BJ (cell line): Measurements from ENCODE around the gene NAGA. TPM values are rescaled to one million over a fixed set of nuclear protein-coding genes. Genes with fewer than 3 reads are reported as not detected.

Experiments used
- CTCF ChIA-PET: fragments of 350-600 bp; formaldehyde crosslinking; extraction: SDS; loops from one replicate; lab custom pipeline; 2021; ENCODE audit warnings: antibody characterized with exemption, inconsistent platforms; lab: Yijun Ruan, JAX
- POLR2A ChIA-PET: fragments of 300-600 bp; sonication (Branson Sonifier 250); formaldehyde crosslinking; extraction: SDS; loops from one replicate; lab custom pipeline; 2021; ENCODE audit warnings: antibody characterized with exemption; lab: Charles Lee
- DNase-seq: peaks from one replicate; pipeline ENCODE4 v3.0.0-alpha.2; 2011; ENCODE audit warnings: low read depth
- H3K27me3 ChIP-seq: 2 replicates; pipeline ENCODE4 v1.6.0; 2011; ENCODE audit warnings: low read length; ENCODE audit not compliant: control insufficient read depth, insufficient read depth
- H3K36me3 ChIP-seq: 2 replicates; pipeline ENCODE4 v1.5.1; 2011; ENCODE audit warnings: low read length; ENCODE audit not compliant: control insufficient read depth, insufficient read depth
- H3K4me3 ChIP-seq: 2 replicates; pipeline ENCODE4 v1.5.1; 2011; ENCODE audit warnings: low read depth, mild to moderate bottlenecking, control low read depth, low read length
- polyA plus RNA-seq: library from polyadenylated mRNA; depleted of rRNA; stranded (reverse); fragments of >200 nt; gene quantifications from 2 replicates; pipeline ENCODE4 v1.2.3, GENCODE V29; 2011
- TF ChIP-seq, protein P1 (sequence below): IDR thresholded peaks from 2 replicates; pipeline ENCODE4 v1.5.1; 2011; ENCODE audit warnings: low read depth, mild to moderate bottlenecking, control low read depth, inconsistent platforms, low read length, moderate library complexity; ENCODE audit not compliant: insufficient read depth

The NAGA gene
- polyA plus RNA-seq, 1 experiment: 68.4 TPM

DNA sequence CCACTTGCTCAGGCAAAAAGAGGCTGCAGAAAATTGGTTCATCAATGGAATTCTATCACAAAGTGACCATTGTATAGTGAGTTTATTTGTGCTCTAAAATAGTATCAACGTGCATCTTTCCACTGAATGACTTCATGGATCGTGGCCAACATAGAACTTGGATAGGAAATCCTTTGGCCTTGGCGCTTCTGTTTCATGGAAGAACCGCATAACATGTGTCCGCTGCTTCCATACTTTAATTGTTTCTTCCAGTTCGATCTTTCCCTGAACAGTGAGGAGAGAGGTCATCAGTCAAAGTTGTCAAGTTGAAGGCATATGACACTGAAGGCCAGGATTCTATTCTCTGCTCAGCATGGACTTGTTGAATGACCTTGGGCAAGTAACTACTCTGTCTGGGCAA, 15.4 kb upstream of the NAGA start:
- Histone ChIP-seq H3K36me3 (peaks cover 8% of the 10 kb centered on the region), H3K4me3 (no peak overlapping the region), H3K27me3 (no peaks in the 10 kb centered on the region)
- DNase-seq: no peak
- ChIA-PET CTCF (interaction anchor here (1.0 to 1.3 kb wide), 2 partner anchors 16 to 358 kb away, joined by 3 read pairs; no protein-coding TSS in a partner anchor), POLR2A (no interaction called here)
- TF ChIP-seq, protein P1, sequence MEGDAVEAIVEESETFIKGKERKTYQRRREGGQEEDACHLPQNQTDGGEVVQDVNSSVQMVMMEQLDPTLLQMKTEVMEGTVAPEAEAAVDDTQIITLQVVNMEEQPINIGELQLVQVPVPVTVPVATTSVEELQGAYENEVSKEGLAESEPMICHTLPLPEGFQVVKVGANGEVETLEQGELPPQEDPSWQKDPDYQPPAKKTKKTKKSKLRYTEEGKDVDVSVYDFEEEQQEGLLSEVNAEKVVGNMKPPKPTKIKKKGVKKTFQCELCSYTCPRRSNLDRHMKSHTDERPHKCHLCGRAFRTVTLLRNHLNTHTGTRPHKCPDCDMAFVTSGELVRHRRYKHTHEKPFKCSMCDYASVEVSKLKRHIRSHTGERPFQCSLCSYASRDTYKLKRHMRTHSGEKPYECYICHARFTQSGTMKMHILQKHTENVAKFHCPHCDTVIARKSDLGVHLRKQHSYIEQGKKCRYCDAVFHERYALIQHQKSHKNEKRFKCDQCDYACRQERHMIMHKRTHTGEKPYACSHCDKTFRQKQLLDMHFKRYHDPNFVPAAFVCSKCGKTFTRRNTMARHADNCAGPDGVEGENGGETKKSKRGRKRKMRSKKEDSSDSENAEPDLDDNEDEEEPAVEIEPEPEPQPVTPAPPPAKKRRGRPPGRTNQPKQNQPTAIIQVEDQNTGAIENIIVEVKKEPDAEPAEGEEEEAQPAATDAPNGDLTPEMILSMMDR: no peak

DNA sequence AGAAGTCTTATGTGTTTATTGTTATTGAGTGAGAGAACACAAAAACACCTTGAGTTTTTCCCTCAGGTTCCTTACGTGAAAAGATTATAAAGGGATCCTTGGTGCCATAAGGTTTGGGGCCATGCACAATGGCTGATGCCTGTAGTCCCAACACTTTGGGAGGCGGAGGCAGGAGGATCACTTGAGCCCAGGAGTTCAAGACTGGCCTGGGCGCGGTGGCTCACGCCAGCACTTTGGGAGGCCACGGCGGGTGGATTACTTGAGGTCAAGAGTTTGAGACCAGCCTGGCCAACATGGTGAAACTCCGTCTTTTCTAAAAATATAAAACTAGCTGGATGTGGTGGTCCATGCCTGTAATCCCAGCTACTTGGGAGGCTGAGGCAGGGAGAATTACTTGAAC, 14.3 kb upstream of the NAGA start:
- no peaks in the 10 kb centered on the region for H3K27me3 ChIP-seq
- peaks cover 8% of the 10 kb centered on the region for H3K36me3 ChIP-seq
- DNase-seq: no peak
- no peak overlapping the region for H3K4me3 ChIP-seq
- TF ChIP-seq, protein P1: no peak
- CTCF ChIA-PET: interaction anchor here (1.3 kb wide), 1 partner anchor 359 kb away, joined by 3 read pairs; no protein-coding TSS in a partner anchor
- POLR2A ChIA-PET: no interaction called here

GRCh38 chr22:42083119-42083518, 12.5 kb upstream of the NAGA start:
- TF ChIP-seq, protein P1: no peak
- CTCF ChIA-PET: interaction anchor here (1.0 to 1.9 kb wide), 2 partner anchors 116 to 361 kb away, joined by 3 to 4 read pairs; no protein-coding TSS in a partner anchor
- POLR2A ChIA-PET: no interaction called here
- Histone ChIP-seq H3K4me3 (no peak overlapping the region), H3K27me3 (no peaks in the 10 kb centered on the region), H3K36me3 (peaks cover 8% of the 10 kb centered on the region)
- no peak for DNase-seq

DNA sequence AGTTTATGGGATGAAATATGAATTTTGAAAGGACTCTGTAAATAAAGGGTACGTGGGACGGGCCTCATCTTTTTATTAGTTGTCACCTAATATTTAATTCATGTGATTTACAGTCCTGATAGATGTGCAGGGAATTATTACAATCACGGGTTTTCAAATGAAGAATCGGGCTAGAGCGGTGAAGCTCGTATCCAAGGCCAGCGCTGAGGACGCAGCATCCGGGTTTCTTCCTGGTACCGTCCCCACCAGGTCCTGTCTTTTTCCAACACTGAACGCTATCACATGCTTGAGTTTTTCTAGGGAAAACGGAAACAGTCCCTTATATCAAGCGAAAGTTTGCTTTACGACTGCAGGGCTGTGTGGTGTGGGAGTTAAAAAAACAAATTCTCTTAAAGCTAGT, 9.7 kb upstream of the NAGA start:
- CTCF ChIA-PET: interaction anchor here (1.2 to 1.5 kb wide), 5 partner anchors 10 to 364 kb away, joined by 3 to 8 read pairs (median 4); no protein-coding TSS in a partner anchor
- Histone ChIP-seq H3K27me3 (no peaks in the 10 kb centered on the region), H3K36me3 (peaks cover 15% of the 10 kb centered on the region), H3K4me3 (peak overlapping the region; percentile 80)
- POLR2A ChIA-PET: interaction anchor here (1.3 kb wide), 1 partner anchor 10 kb away, joined by 5 read pairs; the partner anchor contains the start of gene NDUFA6
- TF ChIP-seq, protein P1: no peak
- no peak for DNase-seq

DNA sequence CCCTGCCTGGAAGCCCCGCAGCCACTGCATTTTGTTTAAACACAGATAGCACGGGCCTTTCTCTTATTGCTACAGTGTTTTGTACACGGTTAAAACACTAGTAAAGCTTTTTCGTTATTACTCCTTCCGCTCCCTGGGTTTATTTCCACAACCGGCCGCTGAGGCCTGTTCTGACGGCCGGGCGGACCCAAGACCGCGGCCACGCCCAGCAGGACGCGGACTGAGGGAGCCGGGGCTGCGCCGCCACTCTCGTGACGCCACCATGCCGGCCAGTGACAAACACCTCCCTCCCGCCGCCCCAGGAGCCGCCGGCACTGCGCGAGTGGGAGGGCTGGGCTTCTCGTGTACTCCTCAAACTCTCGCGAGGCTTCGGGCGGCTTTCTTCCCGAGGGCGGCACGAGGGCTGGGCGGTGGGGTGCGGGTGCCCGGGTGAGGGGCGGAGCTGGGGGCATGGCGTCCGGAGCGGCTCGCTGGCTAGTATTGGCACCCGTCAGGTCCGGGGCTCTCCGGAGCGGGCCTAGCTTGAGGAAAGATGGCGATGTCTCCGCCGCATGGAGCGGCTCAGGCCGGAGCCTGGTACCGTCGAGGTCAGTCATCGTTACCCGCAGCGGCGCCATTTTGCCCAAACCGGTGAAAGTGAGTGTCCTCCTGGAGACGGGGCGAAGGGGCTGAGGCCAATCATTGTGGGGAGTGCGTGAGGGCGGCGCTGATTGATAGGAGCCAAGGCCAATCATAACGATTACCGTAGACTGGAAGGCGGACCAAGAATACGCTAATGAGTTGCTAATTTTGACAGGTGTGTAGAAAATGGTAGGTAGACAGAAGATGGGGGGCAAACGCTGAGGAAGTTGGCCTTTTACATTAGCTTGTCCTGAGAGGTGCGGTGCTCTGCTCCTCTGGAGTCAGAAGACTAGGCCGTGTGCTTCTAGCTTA, 9.0 kb upstream of the NAGA start, which contains the start of gene SMDT1:
Gene SMDT1 (plus strand): TSS at position 382 of the 933 bp plus-strand sequence. CDS start 69 bp downstream, at position 451.
- CTCF ChIA-PET: interaction anchor here (0.6 to 1.5 kb wide), 6 partner anchors 10 to 394 kb away, joined by 3 to 8 read pairs (median 4); no protein-coding TSS in a partner anchor

More for the DNA sequence above, 9.0 kb upstream of the NAGA start, which contains the start of gene SMDT1:
- peaks cover 15% of the 10 kb centered on the region for H3K36me3 ChIP-seq
- POLR2A ChIA-PET: interaction anchor here (0.6 to 1.3 kb wide), 3 partner anchors 11 to 296 kb away, joined by 3 to 29 read pairs (median 5); partner anchors contain the start of gene NDUFA6
- H3K27me3 ChIP-seq: no peaks in the 10 kb centered on the region
- peak within 1 kb of the TSS; percentile 80 for H3K4me3 ChIP-seq
- peak; percentile 78 for DNase-seq
- TF ChIP-seq, protein P1: no peak
